Activated CD4-positive, alpha-beta T cell treated with anti-CD3 and anti-CD28 coated beads for 36 hours (primary cell): ENCODE results near the gene KCNN1. TPM values are rescaled to one million over a fixed set of nuclear protein-coding genes. Genes with fewer than 3 reads are reported as not detected.
"Not testable (repeated sequence)": the region's sequence is repeated elsewhere in the genome, so short reads cannot be mapped to it uniquely, and the experiment has no call there.

Source experiments
- ATAC-seq: fragments of 200-7000 bp; cut with Tn5 transposase; one replicate; pipeline ENCODE4 v1.10.0; 2021; ENCODE audit warnings: mild to moderate bottlenecking, moderate library complexity
- CTCF ChIA-PET: fragments of 350-600 bp; sonication (Branson Sonifier 250); formaldehyde crosslinking; loops from one replicate; lab custom pipeline; 2021; ENCODE audit warnings: antibody characterized with exemption; lab: Charles Lee
- POLR2A ChIA-PET: fragments of 350-600 bp; sonication (Branson Sonifier 250); formaldehyde crosslinking; loops from one replicate; lab custom pipeline; 2021; ENCODE audit warnings: antibody characterized with exemption, inconsistent platforms; lab: Charles Lee
- DNase-seq: peaks from one replicate; pipeline ENCODE4 v3.0.0-alpha.2; 2020
- H3K27ac Mint-ChIP-seq: one replicate; pipeline ENCODE4 v1.8.0; 2021; ENCODE audit warnings: mixed read lengths
- H3K27me3 Mint-ChIP-seq: one replicate; pipeline ENCODE4 v1.8.0; 2021; ENCODE audit warnings: mixed read lengths
- H3K36me3 Mint-ChIP-seq: one replicate; pipeline ENCODE4 v1.8.0; 2021; ENCODE audit warnings: low read depth, mixed read lengths
- H3K4me1 Mint-ChIP-seq: one replicate; pipeline ENCODE4 v1.8.0; 2021; ENCODE audit warnings: mixed read lengths
- H3K4me3 Mint-ChIP-seq: one replicate; pipeline ENCODE4 v1.8.0; 2021; ENCODE audit warnings: mild to moderate bottlenecking, moderate library complexity, mixed read lengths
- H3K9me3 Mint-ChIP-seq: one replicate; pipeline ENCODE4 v1.8.0; 2021; ENCODE audit warnings: low read depth, mixed read lengths
- intact Hi-C, 2 experiments: fragments of 100-400 bp; cut with DNase I in 1 of 2; cut with micrococcal nuclease in 1 of 2; formaldehyde crosslinking; loops; one replicate each; pipeline versions ENCODE4 v1.14.2 to v1.15.1; 2022 to 2024; cut with DNase I, micrococcal nuclease
- total RNA-seq, 2 experiments: library from RNA; stranded (reverse); gene quantifications; one replicate each; pipeline ENCODE4 v1.2.3, GENCODE V29; 2021

The KCNN1 gene
- total RNA-seq, 2 experiments from 2014 or later, result 0.05 TPM; not detected in 1

GRCh38 chr19:18001777-18002345 is 35.0 kb downstream of the KCNN1 start:
- ChIA-PET CTCF (interaction anchor here (1.1 kb wide), 2 partner anchors 43 to 64 kb away, joined by 3 to 4 read pairs; no protein-coding TSS in a partner anchor), POLR2A (interaction anchor here (0.6 to 0.7 kb wide), 2 partner anchors 87 to 414 kb away, joined by 3 to 6 read pairs; no protein-coding TSS in a partner anchor)
- Mint-ChIP-seq H3K36me3 (peaks cover 6% of the 10 kb centered on the region), H3K27me3 (no peaks in the 10 kb centered on the region), H3K9me3 (no peaks in the 10 kb centered on the region), H3K27ac (peak overlapping the region; percentile 86), H3K4me3 (peak overlapping the region; percentile 85), H3K4me1 (peaks cover 25% of the 10 kb centered on the region)
- intact Hi-C loops, result loop anchor here (1.0 to 10.0 kb wide), 7 partner anchors 43 to 190 kb away; partner anchors contain the start of gene PIK3R2 (in 2 of the 2)
- ATAC-seq (no peak), DNase-seq (no peak)

- ChIA-PET CTCF (interaction anchor here (0.6 to 1.2 kb wide), 3 partner anchors 42 to 538 kb away, joined by 3 to 5 read pairs (median 4); no protein-coding TSS in a partner anchor), POLR2A (interaction anchor here (0.7 kb wide), 1 partner anchor 413 kb away, joined by 3 read pairs; no protein-coding TSS in a partner anchor)
- Mint-ChIP-seq H3K27me3 (no peaks in the 10 kb centered on the region), H3K4me1 (peaks cover 25% of the 10 kb centered on the region), H3K4me3 (peak overlapping the region; percentile 85), H3K36me3 (peaks cover 10% of the 10 kb centered on the region), H3K27ac (peak overlapping the region; percentile 55), H3K9me3 (no peaks in the 10 kb centered on the region)
- intact Hi-C loops, result loop anchor here in 1 of 2 experiments (10.0 kb wide), 1 partner anchor 152 kb away; the partner anchor contains the start of gene PIK3R2
- peak; percentile 31 for DNase-seq
- ATAC-seq, result no peak
These were observed 35.5 kb downstream of the KCNN1 start for GRCh38 chr19:18002347-18002850.

- Mint-ChIP-seq H3K36me3 (peaks cover 23% of the 10 kb centered on the region), H3K4me1 (peaks cover 31% of the 10 kb centered on the region)
- H3K27me3 Mint-ChIP-seq, DNase-seq, H3K4me3 Mint-ChIP-seq, H3K27ac Mint-ChIP-seq, POLR2A ChIA-PET, ATAC-seq, H3K9me3 Mint-ChIP-seq: not testable (repeated sequence)
- intact Hi-C loops, result loop anchor here (2.0 to 10.0 kb wide), 3 partner anchors 149 to 247 kb away; partner anchors contain the start of gene PIK3R2 (in 1 of the 2)
- CTCF ChIA-PET, result interaction anchor here (1.0 kb wide), 1 partner anchor 53 kb away, joined by 4 read pairs; no protein-coding TSS in a partner anchor
These were observed 38.8 kb downstream of the KCNN1 start for GRCh38 chr19:18005750-18006149.

GRCh38 chr19:18007044-18007916 is 40.4 kb downstream of the KCNN1 start:
- ChIA-PET CTCF (interaction anchor here (0.9 to 6.0 kb wide), 14 partner anchors 8 to 153 kb away, joined by 3 to 71 read pairs (median 5); partner anchors contain the start of gene CCDC124), POLR2A (no interaction called here)
- H3K4me1 Mint-ChIP-seq, result peaks cover 31% of the 10 kb centered on the region
- DNase-seq (peak; percentile 89), ATAC-seq (peak; percentile 72)
- intact Hi-C loops, result loop anchor here (1.0 to 10.0 kb wide), 8 partner anchors 38 to 246 kb away; partner anchors contain the start of gene PIK3R2 (in 1 of the 2)
- H3K4me3 Mint-ChIP-seq, result peak overlapping the region; percentile 73
- H3K27ac Mint-ChIP-seq, result peak overlapping the region; percentile 81
- peaks cover 29% of the 10 kb centered on the region for H3K36me3 Mint-ChIP-seq
- H3K9me3 Mint-ChIP-seq, result no peaks in the 10 kb centered on the region
- no peaks in the 10 kb centered on the region for H3K27me3 Mint-ChIP-seq

GRCh38 chr19:18007917-18008673 is 41.2 kb downstream of the KCNN1 start, which contains the start of gene ARRDC2:
TSS of gene ARRDC2 (plus strand) at chr19:18008170. CDS start at chr19:18008311, 141 bp downstream.
- ATAC-seq (peak; percentile 84), DNase-seq (peak; percentile 94)
- Mint-ChIP-seq H3K4me1 (peaks cover 28% of the 10 kb centered on the region), H3K9me3 (no peaks in the 10 kb centered on the region), H3K4me3 (peak within 1 kb of the TSS; percentile 73), H3K27ac (peak within 1 kb of the TSS; percentile 81), H3K27me3 (no peaks in the 10 kb centered on the region), H3K36me3 (peaks cover 34% of the 10 kb centered on the region)
- ChIA-PET POLR2A (interaction anchor here (0.6 kb wide), 1 partner anchor 825 kb away, joined by 4 read pairs; no protein-coding TSS in a partner anchor), CTCF (interaction anchor here (0.6 to 6.0 kb wide), 17 partner anchors 9 to 153 kb away, joined by 3 to 71 read pairs (median 5); partner anchors contain the start of gene CCDC124)
- intact Hi-C loops, result loop anchor here (1.0 to 10.0 kb wide), 9 partner anchors 13 to 245 kb away; partner anchors contain the start of gene PIK3R2 (in 1 of the 2)

GRCh38 chr19:18008814-18009213 is 41.9 kb downstream of the KCNN1 start:
- intact Hi-C loops, result loop anchor here (1.0 to 10.0 kb wide), 3 partner anchors 12 to 243 kb away; partner anchors contain the start of gene PIK3R2 (in 1 of the 2)
- POLR2A ChIA-PET, result no interaction called here
- no peak for ATAC-seq
- no peak for DNase-seq
- H3K27ac Mint-ChIP-seq, result peak overlapping the region; percentile 77
- peak overlapping the region; percentile 58 for H3K4me3 Mint-ChIP-seq
- no peaks in the 10 kb centered on the region for H3K27me3 Mint-ChIP-seq
- no peaks in the 10 kb centered on the region for H3K9me3 Mint-ChIP-seq
- CTCF ChIA-PET, result interaction anchor here (0.6 to 6.0 kb wide), 7 partner anchors 13 to 76 kb away, joined by 3 to 71 read pairs (median 7); partner anchors contain the start of gene CCDC124
- peaks cover 37% of the 10 kb centered on the region for H3K36me3 Mint-ChIP-seq
- H3K4me1 Mint-ChIP-seq, result peaks cover 35% of the 10 kb centered on the region

GRCh38 chr19:18009412-18010066 is 42.6 kb downstream of the KCNN1 start:
- no peaks in the 10 kb centered on the region for H3K27me3 Mint-ChIP-seq
- peak overlapping the region; percentile 77 for H3K27ac Mint-ChIP-seq
- peak; percentile 53 for DNase-seq

GRCh38 chr19:18010149-18010548 is 43.2 kb downstream of the KCNN1 start:
- POLR2A ChIA-PET, result no interaction called here

More at GRCh38 chr19:18009412-18010066, 42.6 kb downstream of the KCNN1 start:
- H3K9me3 Mint-ChIP-seq, result no peaks in the 10 kb centered on the region
- intact Hi-C loops, result loop anchor here in 1 of 2 experiments (5.0 to 10.0 kb wide), 2 partner anchors 145 to 243 kb away; partner anchors contain the start of gene PIK3R2
- peaks cover 43% of the 10 kb centered on the region for H3K4me1 Mint-ChIP-seq
- ATAC-seq, result no peak
- peaks cover 43% of the 10 kb centered on the region for H3K36me3 Mint-ChIP-seq
- ChIA-PET CTCF (interaction anchor here (0.6 to 6.0 kb wide), 4 partner anchors 12 to 49 kb away, joined by 3 to 71 read pairs (median 10); no protein-coding TSS in a partner anchor), POLR2A (no interaction called here)
- H3K4me3 Mint-ChIP-seq, result peak overlapping the region; percentile 58

GRCh38 chr19:18013210-18014111 is 46.6 kb downstream of the KCNN1 start:
- Mint-ChIP-seq H3K4me1 (peaks cover 56% of the 10 kb centered on the region), H3K27ac (peak overlapping the region; percentile 74), H3K9me3 (no peaks in the 10 kb centered on the region), H3K36me3 (peaks cover 46% of the 10 kb centered on the region), H3K4me3 (no peak overlapping the region), H3K27me3 (no peaks in the 10 kb centered on the region)
- ChIA-PET CTCF (interaction anchor here (0.9 kb wide), 1 partner anchor 42 kb away, joined by 3 read pairs; no protein-coding TSS in a partner anchor), POLR2A (no interaction called here)
- ATAC-seq (peak; percentile 23), DNase-seq (no peak)
- intact Hi-C loops, result no loop called here

More at GRCh38 chr19:18010149-18010548, 43.2 kb downstream of the KCNN1 start:
- H3K27me3 Mint-ChIP-seq, result no peaks in the 10 kb centered on the region
- DNase-seq (no peak), ATAC-seq (no peak)
- peaks cover 46% of the 10 kb centered on the region for H3K36me3 Mint-ChIP-seq
- intact Hi-C loops, result no loop called here
- no peaks in the 10 kb centered on the region for H3K9me3 Mint-ChIP-seq
- no peak overlapping the region for H3K27ac Mint-ChIP-seq
- CTCF ChIA-PET, result interaction anchor here (0.6 to 6.0 kb wide), 3 partner anchors 12 to 48 kb away, joined by 3 to 71 read pairs (median 8); no protein-coding TSS in a partner anchor
- H3K4me3 Mint-ChIP-seq, result no peak overlapping the region
- peaks cover 49% of the 10 kb centered on the region for H3K4me1 Mint-ChIP-seq
